DMS114 treated with DMSO at 0.1 percent for 48 hours (cell line): Measurements from ENCODE around the gene CPLANE2.
A peak's percentile ranks its signal among the peaks of the same experiment; 100 is the strongest.
"Not testable (repeated sequence)": the region's sequence is repeated elsewhere in the genome, so short reads cannot be mapped to it uniquely, and the experiment has no call there.

Source experiments
- DNase-seq: peaks from one replicate; lab custom pipeline; 2025; ENCODE audit not compliant: unreplicated experiment; lab: John Stamatoyannopoulos, UW

CPLANE2 gene, protein sequence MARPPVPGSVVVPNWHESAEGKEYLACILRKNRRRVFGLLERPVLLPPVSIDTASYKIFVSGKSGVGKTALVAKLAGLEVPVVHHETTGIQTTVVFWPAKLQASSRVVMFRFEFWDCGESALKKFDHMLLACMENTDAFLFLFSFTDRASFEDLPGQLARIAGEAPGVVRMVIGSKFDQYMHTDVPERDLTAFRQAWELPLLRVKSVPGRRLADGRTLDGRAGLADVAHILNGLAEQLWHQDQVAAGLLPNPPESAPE

DNA sequence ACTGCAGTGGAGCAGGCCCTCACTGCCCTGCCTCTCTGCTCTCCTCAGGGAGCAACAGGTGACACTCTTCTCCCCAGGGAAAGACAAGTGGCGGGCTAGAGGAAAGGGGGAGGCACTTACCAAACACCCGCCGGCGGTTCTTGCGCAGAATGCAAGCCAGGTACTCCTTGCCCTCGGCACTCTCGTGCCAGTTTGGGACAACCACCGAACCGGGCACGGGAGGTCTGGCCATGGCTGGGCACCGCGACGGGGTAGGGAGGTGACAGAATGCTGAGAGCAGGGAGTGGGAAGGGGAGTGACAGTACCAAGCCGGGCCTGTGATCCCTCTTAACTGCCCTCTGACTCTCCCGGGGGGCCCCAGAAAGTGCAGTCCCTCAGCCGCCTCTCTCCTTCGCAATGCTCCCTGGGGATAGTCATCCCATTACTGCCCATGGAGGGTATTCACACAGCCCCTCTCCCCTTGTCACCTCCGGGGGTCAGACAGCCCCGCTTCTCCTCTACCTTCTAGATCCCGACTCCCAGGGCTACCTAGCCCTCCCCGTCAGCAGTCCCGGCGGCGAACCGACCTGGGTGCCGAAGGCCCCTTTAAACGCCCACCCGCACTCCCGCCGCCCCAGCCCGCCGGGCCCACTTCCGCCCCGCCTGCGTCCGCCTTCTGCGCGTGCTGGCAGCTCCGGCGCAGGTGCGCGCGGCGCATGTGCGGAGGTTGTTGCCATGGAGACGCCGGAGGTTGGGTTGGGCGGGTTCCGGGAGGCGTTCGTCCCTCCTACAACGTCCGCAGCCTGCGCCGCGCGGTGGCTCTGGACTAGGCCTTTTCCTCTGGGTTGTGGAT lies at the start of gene CPLANE2:
TSS of gene CPLANE2 (minus strand) at position 673 of the 832 bp plus-strand sequence. CDS start at position 232, 441 bp downstream.
- DNase-seq, result peak; percentile 78

DNA sequence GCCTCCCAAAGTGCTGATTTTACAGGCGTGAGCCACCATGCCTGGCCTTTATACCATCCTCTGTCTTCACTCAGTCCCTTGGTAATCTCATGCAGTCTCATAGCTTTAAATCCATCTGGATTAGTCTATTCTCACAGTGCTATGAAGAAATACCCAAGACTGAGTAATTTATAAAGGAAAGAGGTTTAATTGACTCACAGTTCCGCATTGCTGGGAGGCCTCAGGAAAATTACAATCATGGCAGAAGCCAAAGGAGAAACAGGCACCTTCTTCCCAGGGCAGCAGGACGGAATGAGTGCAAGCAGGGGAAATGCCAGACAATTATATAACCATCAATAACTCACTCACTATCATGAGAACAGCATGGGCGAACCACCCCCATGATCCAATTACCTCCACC lies 49.1 kb upstream of the CPLANE2 start:
- no peak for DNase-seq

DNA sequence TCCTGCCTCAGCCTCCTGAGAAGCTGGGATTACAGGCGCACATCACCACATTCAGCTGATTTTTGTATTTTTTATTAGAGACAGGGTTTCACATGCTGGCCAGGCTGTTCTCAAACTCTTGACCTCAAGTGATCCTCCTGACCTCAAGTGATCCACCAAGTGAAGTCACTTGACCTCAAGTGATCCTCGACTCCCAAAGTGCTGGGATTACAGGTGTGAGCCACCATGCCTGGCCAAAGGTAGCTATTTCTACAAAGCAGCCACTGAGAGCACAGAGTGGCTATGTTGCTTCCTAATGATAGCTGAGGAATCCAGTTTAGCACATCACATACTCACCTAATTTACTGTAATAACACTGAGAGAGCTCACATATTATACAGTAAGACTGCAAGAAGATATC lies 44.8 kb upstream of the CPLANE2 start:
- DNase-seq, result no peak

DNA sequence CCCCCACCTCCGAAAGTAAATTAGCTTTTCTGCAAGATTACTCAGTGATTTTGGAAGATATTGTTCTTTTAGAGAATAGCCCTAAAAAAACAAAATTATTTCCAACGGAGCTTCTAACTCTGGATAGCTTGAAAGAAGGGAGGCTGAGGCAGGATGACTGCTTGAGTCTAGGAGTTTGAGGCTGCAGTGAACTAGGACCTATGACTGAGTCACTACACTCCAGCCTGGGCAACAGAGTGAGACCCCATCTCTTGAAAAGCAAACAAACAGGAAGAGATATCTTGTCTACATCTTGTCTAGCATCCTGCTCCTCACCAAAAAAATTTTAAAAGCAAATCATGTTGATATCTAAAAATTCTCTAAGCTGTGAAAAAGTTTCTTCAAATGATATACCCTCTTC lies 42.2 kb upstream of the CPLANE2 start:
- DNase-seq, result no peak

DNA sequence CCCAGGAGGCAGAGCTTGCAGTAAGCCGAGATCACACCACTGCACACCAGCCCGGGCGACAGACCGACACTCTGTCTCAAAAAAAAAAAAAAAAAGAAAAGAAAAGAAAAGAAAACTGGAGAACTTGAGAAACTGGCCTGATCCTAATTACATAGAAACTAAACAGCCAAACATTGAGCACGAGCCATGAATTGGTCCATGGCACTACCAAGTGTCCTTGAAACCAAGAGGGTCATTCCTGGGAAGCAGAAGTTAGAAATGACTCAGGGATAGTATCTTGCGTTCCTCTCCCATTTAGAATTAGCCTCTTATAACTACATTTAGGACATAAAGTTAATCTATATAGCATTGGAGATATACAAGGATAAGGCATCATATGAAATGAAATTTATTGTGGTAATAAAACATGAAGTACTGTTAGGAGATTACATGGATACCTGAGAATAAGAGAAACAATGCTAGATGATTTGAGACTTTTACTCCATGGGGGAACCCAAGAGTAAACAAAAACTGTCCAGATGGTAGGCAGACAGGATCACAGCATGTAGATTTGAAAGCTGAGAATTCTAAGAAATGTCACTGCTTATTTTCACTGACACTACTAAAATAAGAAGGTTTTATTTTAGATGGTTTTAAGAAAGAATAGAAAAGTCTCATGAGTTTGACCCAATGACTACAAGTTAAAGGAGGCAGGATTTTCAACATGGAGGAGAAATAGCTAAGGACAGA lies 39.5 kb upstream of the CPLANE2 start:
- no peak for DNase-seq

DNA sequence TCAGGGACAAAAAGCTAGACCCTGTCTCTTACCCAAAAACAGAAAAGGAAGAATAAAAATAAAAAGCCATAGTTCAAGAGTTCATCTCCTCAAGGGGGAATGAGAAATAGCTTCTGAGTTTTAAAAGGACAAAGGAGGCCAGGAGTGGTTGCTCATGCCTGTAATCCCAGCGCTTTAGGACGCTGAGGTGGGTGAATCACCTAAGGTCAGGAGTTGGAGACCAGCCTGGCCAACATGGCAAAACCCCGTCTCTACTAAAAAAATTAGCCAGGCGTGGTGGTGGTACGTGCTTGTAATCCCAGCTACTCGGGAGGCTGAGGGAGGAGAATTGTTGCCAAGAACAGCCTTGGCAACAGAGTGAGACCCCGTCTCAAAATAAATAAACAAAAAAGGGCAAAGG lies 38.6 kb upstream of the CPLANE2 start:
- DNase-seq, result no peak

DNA sequence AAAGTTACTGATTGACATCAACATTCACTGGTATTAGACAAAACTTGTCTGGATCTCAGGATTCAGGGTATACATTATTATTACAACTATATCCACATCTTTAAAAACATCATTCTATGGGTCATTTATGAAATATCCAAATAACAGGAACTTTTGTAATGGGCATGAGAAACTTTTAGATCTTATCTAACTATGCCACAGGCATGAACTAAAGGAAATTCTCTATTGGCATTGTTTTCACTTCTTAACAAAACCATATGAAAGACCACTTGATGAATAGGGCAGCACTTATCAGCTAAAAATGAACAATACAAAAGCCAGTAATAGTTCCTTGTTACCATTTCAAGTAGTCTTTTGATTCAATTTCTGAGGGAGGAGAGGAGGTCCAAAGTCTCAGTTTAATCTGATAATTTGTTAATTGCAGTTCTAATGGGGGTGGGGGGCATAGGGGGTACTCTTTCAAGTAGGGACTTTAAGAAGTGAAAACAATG lies 30.8 kb upstream of the CPLANE2 start:
- no peak for DNase-seq

DNA sequence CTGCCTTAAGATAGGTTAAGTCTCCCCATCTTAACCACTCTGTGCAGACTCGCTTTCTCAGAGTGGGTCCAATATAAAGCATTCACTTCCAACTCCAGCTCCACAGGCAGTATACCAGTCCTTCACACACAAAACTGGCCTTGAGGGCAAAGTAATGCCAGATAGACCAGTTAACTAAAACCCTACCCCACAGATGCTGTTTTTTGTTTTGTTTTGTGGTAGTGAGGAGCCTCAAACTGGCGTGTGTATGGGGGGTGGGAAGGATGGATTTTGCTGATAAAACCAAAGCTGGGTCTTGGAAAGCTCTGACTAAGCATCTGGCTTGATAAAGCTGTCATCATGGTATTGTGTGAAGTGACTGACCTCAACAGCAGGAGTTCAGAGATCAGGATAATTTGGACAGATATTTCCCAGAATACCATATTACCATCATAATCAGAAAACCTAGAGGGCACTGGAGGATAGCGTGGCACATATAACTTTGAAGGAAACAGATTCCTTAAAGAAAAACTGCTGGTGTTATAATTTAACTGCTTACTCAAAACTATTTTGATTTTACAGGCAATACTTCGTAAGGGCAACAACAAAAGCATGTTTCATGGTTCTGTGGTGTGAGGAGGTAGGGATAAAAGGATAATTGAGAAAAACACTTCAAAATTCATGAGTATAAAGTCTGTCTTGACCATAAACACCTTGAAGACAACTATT lies 29.6 kb upstream of the CPLANE2 start:
- no peak for DNase-seq

DNA sequence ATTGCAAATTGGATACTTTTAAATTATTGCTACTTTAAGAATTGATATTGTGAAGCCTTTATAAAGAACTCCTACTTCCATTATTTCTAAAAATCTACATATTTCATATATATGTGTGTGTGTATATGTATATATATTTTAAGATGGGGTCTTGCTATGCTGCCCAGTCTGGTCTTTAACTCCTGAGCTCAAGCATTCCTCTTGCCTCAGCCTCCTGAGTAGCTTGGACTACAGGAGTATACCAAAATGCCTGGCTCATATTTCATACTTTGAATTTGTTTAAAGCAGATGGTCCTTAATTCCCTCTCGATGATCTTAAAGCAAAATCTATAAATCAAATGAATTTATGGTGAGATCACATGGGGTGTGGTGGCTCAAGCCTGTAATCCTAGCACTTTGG lies 25.1 kb upstream of the CPLANE2 start:
- no peak for DNase-seq

DNA sequence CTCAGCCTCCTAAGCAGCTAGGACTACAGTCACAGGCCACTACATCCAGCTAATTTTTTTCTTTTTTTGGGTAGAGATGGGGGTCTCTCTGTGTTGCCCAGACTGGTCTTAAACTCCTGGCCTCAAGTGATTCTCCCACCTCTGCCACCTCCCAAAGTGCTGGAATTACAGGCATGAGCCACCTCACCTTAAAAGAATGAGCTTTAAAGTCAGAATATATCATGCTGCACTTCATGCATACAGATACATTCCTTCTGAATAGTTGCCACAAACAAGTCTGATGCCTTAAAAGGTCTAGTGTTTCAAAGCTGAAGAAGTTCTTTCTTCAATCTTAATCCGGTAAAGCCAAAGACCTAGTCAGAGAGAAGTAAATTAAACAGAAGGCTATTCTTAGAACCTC lies 23.8 kb upstream of the CPLANE2 start:
- no peak for DNase-seq

DNA sequence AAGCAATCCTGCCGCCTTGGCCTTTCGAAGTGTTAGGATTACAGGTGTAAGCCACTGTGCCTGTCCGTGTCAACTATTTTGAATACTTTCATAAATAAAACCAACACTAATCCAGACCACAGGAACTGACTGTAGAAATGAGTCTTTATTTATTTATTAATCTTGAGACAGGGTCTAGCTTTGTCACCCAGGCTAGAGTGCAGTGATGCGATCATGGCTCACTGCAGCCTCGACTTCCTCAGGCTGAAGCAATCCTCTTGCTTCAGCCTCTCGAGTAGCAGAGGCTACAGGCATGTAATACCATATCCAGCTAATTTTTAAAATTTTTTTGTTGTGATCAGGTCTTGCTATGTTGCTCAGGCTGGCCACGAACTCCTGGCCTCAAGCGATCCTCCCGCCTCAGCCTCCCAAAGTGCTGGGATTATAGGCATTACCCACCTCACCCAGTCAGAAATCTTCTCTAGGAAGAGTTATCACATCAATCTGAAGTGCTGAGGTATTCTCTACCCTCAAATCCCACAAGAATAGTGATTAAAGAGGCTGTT lies 21.7 kb upstream of the CPLANE2 start:
- DNase-seq, result no peak

DNA sequence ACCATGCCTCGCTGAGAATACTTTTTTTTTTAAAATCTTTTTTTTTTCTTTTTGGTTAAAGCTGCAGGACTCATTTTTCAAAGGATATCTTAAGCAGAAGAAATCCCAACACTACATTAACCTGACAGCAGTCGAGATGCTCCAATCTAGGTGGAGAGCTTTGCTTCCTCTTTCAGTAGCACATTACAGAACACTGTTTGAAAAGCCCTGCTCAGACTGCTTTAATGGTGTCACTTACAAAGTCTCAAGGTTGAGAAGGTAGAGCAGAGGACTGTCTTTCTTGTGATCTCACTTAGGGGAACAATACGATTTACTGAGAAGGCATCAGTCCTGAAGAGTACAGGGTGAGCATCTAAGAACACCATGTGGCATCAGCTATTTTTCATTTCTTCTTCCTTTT lies 21.0 kb upstream of the CPLANE2 start:
- no peak for DNase-seq

DNA sequence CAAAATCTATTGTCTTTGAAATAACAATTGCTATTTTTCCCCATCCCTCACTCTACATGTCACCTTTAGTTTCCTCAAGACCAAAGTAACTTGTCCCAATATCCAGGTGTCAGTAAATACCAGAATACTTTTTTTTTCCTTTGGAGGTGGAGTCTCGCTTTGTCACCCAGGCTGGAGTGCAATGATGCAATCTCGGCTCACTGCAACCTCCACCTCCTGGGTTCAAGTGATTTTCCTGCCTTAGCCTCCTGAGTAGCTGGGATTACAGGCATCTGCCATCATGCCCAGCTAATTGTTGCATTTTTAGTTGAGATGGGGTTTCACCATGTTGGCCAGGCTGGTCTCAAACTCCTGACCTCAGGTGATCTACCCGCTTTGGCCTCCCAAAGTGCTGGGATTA lies 20.6 kb upstream of the CPLANE2 start:
- DNase-seq, result not testable (repeated sequence)

DNA sequence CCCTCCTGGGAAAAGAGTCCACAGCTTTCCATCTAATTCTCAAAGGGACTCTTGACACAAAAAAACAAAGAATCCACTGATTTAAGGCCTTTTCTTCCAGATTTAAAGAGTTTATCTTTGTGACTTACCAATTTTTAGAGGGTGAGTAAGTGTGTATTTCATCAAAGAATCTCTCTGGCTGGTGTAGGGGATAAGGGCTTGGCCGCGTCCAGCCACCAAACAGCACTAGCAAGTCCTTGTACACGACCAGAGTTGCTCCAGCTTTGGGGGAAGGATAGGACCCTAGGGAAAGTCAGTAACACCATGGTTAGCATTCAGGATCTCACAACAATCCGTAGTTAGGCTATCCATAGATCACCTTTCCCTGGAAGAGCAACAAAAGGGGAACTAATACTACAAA lies 19.5 kb upstream of the CPLANE2 start:
- no peak for DNase-seq

DNA sequence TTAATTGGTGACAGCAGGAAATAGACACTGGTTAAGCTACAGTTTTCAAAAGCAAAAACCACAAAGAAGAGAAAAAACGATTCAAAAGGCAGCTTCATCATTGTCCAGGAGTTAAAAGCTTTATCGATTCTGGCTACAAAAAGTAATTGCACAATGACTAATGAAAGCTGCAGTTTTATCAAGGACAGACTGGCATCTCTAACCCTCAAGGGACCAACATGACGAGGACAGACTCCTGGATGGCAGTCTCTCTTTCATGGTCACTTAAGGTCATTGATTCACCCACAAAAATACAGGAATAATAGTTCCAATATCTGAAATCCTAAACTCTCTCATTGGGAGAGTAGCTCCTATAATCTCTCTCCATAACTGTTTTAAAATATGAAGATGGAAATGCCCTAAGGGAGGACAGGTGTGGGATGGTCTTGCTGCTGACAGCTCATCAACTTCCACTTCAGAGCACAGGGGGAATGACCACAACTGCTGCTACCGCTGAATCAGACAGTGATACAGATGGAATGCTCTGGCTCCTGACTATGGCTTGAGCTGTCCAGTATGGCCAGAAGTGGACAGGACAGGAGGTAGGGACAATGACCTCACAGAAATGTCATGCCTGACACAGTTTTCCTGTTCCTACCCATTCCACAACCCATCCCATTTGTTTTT lies 17.4 kb upstream of the CPLANE2 start:
- no peak for DNase-seq

DNA sequence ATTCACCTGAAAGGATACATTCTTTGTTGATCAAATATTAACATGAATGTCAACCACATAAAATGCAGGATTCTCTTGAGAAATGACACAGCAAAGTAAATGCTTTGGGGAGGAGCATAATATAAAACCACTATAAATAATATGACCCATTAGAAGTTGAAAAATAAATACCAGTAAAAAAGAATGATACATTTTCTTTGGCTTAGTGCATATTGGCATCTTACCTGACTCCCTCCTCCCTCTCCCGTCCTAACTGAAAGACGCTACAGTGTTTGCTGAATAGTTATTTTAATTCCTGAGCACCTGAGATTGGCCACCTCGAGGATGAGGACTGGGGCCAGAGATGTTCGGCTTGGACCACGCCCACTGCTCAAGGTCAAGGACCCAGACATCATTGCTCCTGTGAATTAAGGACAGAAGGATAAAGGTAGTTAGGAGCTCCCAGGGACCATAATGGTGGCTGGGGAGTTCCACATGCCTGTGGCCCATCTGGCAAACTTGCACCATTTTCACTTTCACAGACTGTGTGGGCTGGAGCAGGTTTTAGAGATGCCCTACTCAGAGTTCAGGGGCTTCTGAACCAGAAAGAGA lies 16.4 kb upstream of the CPLANE2 start:
- DNase-seq, result no peak

DNA sequence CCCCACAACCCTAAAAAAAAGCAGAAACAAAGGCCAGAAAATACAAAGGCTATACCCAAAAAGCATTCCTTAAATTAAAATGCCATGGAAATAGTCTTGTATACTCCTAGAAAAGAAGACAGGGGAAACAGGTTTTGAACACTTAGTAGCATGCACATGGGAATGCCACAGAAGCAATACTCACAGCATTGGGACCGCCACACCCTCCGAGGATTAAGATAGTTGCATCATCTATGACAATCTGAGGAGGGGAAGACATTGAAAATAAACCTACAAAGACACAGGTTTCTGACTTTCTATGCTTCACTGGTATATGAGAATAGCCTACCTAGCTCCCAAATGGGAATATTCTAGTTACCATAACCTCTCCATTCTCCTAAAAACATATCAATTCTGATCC lies 15.9 kb upstream of the CPLANE2 start:
- DNase-seq, result no peak

DNA sequence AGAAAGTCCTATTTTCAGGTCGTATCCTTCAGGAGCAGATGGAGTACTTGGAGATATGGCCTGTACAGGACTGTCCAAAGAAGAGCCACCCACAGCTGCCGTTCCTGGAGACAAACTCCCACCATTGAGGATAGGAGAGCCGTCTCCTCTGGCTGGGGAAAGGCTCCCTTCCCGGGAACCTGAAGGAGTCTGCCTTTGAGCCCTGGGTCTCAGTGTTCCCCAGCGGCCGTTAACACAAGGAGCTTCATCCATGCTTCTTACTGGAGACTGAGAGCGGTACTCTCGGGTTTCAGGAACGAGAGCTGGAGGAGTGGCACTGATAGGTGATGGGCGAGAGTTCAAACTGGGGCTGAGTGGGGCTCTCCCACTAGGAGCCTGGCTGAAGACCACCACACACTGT lies 14.4 kb upstream of the CPLANE2 start:
- no peak for DNase-seq

DNA sequence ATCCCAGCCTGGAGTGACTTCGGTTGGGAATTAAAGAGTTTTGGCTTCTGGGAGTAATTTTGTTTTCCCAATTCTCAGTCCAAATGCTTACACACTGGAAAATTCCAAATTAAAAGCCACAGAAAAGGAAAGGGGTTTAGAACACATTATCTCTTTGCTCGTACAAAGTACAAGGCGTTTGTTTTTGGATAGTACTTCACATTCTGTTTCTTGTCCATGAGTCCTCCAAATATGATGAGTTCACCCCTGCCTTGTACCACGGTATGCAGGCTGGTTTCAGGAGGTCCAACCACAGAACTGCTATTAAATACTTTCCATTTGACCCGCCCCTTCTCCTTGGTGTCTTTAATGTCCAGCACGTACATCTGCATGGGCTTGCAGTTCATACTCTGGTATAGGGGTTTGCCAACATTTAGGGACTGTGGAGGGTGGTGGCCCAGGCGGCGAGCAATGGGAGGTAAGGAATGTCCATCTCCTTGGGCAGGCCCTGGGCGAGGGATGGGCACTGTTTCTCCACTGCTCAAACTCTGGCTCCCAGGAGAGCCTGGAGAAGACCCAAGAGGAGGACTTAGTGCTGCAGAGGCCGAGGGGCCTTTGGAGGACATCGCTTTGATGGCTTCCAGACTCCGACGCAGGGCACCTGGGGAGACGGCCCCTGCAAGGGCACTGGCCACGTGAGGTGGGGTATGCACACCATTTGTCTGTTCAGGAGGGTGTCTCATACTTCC lies 13.7 kb upstream of the CPLANE2 start:
- no peak for DNase-seq
